Medulla oblongata (tissue), 1 donor: ENCODE results near the gene TBL1Y.
"Not testable (repeated sequence)": the region's sequence is repeated elsewhere in the genome, so short reads cannot be mapped to it uniquely, and the experiment has no call there.

Experiments
- DNase-seq: peaks from one replicate; pipeline ENCODE4 v3.0.0-alpha.2; 2015; ENCODE audit errors: extremely low spot score

Gene TBL1Y

DNA sequence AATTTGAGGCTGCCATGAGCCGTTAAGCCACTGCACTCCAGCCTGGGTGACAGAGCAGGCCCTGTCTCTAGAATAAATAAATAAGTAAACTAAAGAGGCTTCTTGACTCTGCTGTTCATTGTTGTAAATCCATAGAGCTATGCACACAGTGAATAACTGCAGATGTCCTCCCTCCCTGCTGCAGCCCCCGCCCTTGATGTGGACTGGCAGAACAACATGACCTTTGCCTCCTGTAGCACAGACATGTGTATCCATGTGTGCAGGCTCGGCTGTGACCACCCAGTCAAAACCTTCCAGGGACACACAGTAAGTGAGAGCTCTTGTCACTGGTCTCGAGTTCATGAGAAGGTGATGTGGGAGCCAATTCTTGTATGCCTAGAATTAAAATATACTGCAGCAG lies 170.1 kb downstream of the TBL1Y start:
- DNase-seq = not testable (repeated sequence)

DNA sequence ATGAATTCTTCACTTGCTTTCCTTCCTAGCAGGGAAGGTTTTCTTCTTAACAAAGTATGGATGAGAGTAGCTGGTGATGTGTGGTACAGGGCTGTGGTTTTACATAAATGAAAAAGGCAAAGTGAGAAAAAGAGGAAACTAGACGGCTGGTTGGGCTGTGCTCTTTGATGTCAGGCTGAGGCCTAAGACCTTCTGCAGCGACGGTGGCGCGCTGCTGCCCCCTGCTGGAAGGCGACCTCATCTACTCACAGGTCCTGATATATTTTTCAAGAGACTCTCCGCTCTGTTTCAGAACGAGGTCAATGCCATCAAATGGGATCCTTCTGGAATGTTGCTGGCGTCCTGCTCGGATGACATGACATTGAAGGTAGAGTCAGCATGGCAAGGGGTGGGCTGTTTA lies 175.1 kb downstream of the TBL1Y start:
- DNase-seq = peak; percentile 68

- DNase-seq = no peak
Measured at GRCh38 chrY:7092836-7093235, 182.3 kb downstream of the TBL1Y start.

GRCh38 chrY:7094365-7094764 lies 183.9 kb downstream of the TBL1Y start:
- DNase-seq = no peak

GRCh38 chrY:7097021-7097420 lies 186.5 kb downstream of the TBL1Y start:
- no peak for DNase-seq

DNA sequence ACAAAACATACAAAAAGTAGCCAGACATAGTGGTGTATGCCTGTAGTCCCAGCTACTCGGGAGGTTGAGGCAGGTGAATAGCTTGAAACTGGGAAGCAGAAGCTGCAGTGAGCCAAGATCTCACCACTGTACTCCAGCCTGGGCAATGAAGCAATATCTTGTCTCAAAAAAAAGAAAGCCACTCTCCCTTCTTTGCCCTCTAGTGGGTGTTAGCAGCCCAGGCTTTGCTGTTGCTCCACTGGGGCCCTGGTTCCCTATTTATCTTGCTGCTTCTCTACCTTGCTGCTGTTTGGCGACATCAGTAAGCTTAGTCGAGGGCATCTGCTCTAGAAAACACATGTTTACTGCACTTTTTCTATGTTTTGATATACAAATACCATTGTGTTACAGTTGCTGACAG lies 189.2 kb downstream of the TBL1Y start:
- DNase-seq = no peak

DNA sequence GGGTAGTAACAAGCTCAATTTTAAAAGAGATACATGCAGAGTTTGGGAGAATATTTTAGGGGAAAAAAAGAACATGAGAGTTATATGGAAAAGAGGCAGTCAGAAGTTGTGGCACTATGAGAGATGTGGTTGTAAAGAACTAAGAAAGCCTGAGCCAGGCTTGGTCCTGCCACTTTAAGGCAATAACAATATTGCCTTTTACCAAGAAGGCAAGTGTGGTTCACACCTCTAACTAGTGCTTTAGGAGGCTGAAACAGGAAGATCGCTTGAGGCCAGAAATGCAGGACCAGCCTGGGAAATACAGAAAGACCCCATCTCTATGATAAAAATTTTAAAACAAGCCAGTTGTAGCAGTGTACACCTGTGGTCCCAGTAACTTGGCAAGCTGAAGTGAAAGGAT lies 192.2 kb downstream of the TBL1Y start:
- no peak for DNase-seq

- DNase-seq = no peak
Measured at GRCh38 chrY:7107179-7107578, 196.7 kb downstream of the TBL1Y start.

- DNase-seq = no peak
Measured at GRCh38 chrY:7110086-7110485, 199.6 kb downstream of the TBL1Y start.

GRCh38 chrY:7115871-7116270 lies 205.4 kb downstream of the TBL1Y start:
- DNase-seq = no peak

- DNase-seq = no peak
Measured at GRCh38 chrY:7122202-7122601, 211.7 kb downstream of the TBL1Y start.

GRCh38 chrY:7125136-7126056 lies 214.9 kb downstream of the TBL1Y start:
- DNase-seq = no peak

DNA sequence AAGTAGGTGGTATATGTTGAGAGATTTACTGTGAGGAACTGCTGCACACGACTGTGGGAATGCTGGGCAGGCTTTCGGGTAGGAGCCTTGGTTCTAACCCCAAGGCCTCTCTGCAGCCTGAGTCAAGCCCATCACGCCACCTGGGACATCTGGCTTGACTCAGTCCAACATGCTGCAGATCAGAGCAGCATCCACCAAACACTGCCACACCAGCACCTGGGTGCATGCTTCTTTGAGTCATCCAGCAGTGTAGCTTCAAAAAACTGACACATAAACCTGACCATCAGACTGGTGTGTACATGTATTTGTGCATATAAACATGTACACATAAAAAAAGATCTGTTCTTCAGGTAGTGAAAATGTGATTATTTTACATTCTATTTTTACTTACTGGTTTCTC lies 217.7 kb downstream of the TBL1Y start:
- no peak for DNase-seq
